Spleen (tissue), 7 donors: ENCODE measurements around the gene MGRN1.

Source experiments
- POLR2A ChIP-seq, 3 donors: fragments of 450-650 bp; IDR thresholded peaks; one replicate each; pipeline ENCODE4 v1.5.1; 2017; ENCODE audit warnings: antibody characterized with exemption in 3 of 3, mild to moderate bottlenecking in 1 of 3
- POLR2AphosphoS5 ChIP-seq, 3 donors: sonication (generic); formaldehyde crosslinking; IDR thresholded peaks; one replicate each; pipeline ENCODE4 v1.5.1; 2017; ENCODE audit warnings: antibody characterized with exemption in 3 of 3
- TF ChIP-seq, protein P1 (sequence below), 11 experiments: fragments of 200-600 bp in 7 of 11; fragments of 450-650 bp in 4 of 11; sonication (generic) in 4 of 11; IDR thresholded peaks in 8 of 11; conservative IDR thresholded peaks in 3 of 11; 1 replicate in 7 of 11; 2 replicates in 4 of 11; pipeline versions ENCODE4 v1.4.0 to v1.8.0; 2016 to 2021; ENCODE audit warnings: antibody characterized with exemption in 11 of 11, inconsistent platforms in 4 of 11, mild to moderate bottlenecking in 1 of 11
- donor health status: DM: no; HTN: no; CAD: no; lungs with moderate emphysema.
- donor health status: DM: no; HTN: no; CAD: no.
- donor health status: DM: no; HTN: no; CAD: no.

DNA sequence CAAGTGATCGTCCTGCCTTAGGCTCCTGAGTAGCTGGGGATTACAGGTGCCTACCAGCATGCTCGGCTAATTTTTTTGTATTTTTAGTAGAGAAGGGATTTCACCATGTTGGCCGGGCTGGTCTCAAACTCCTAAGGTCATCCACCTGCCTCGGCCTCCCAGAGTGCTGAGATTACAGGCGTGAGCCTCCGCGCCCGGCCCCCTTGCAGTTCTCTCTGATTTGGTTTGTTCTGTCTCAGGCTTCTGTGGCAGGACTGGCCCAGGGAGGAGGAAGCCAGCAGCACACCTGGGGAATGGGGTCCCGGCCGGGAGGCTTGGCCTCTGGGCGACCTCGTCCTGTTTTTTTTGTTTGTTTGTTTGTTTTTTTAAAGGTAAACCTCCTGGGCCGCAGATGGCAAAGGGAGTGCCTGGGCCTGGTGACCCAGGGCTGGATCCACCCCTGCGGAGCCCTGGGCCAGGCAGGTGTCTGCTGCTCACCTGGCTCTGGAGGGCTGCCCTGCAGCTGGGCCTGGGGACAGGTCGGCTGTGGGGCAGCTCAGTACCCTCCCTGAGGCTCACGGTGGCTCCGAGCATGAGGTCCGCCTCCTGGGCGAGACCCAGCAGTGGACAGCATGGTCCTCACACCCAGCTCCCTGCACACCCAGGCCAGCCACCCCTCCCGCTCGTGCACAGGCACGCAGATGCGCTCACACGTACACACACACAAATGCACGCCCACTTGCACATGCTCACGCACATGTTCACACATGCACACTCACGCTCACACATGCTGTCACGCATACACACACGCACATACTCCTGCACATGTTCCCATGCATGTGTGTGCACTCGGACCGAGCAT lies 65.5 kb downstream of the MGRN1 start:
- TF ChIP-seq POLR2AphosphoS5 (IDR thresholded peaks at IDR 0.05) (peak in 2 of 3 donors; percentile 7 to 47), POLR2A (IDR thresholded peaks at IDR 0.05) (no peak)
- TF ChIP-seq, protein P1, sequence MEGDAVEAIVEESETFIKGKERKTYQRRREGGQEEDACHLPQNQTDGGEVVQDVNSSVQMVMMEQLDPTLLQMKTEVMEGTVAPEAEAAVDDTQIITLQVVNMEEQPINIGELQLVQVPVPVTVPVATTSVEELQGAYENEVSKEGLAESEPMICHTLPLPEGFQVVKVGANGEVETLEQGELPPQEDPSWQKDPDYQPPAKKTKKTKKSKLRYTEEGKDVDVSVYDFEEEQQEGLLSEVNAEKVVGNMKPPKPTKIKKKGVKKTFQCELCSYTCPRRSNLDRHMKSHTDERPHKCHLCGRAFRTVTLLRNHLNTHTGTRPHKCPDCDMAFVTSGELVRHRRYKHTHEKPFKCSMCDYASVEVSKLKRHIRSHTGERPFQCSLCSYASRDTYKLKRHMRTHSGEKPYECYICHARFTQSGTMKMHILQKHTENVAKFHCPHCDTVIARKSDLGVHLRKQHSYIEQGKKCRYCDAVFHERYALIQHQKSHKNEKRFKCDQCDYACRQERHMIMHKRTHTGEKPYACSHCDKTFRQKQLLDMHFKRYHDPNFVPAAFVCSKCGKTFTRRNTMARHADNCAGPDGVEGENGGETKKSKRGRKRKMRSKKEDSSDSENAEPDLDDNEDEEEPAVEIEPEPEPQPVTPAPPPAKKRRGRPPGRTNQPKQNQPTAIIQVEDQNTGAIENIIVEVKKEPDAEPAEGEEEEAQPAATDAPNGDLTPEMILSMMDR (IDR thresholded peaks at IDR 0.05 in 8 of 11, conservative IDR thresholded peaks at IDR 0.05 in 3 of 11) = no peak
